ENCODE data around the gene DEPDC7.

Gene DEPDC7

GRCh38 chr11:33068611-33069340, 53.1 kb downstream of the DEPDC7 start:
- CTCF ChIA-PET: no interaction called here
- TF ChIP-seq FOXK2 (IDR thresholded peaks at IDR 0.05) (no peak), FOXA1 (IDR thresholded peaks at IDR 0.05) (no peak), HDGF (IDR thresholded peaks at IDR 0.05; ENCODE audit: borderline replicate concordance) (no peak), CTBP1 (IDR thresholded peaks at IDR 0.05; ENCODE audit: borderline replicate concordance) (no peak), LEF1 (IDR thresholded peaks at IDR 0.05; ENCODE audit: borderline replicate concordance) (no peak), ZNF384 (IDR thresholded peaks at IDR 0.05) (no peak), BHLHE40 (IDR thresholded peaks at IDR 0.05; ENCODE audit: borderline replicate concordance) (no peak), FOXM1 (IDR thresholded peaks at IDR 0.05; ENCODE audit: borderline replicate concordance) (no peak), SUZ12 (IDR thresholded peaks at IDR 0.05) (no peak), SP1 (IDR thresholded peaks at IDR 0.05) (no peak), TARDBP (IDR thresholded peaks at IDR 0.05) (no peak), ELF4 (IDR thresholded peaks at IDR 0.05) (no peak), NFRKB (IDR thresholded peaks at IDR 0.05) (no peak)
- POLR2A ChIA-PET: no interaction called here
- DNase-seq (ENCODE audit: extremely low spot score): no peak

GRCh38 chr11:33072465-33072864, 56.8 kb downstream of the DEPDC7 start:
- DNase-seq (ENCODE audit: extremely low spot score): no peak
- TF ChIP-seq HDGF (IDR thresholded peaks at IDR 0.05; ENCODE audit: borderline replicate concordance) (no peak), PKNOX1 (IDR thresholded peaks at IDR 0.05) (no peak)
- ChIA-PET POLR2A (no interaction called here), CTCF (interaction anchor here (0.5 to 1.1 kb wide), 2 partner anchors 11 to 104 kb away, joined by 3 to 4 read pairs; no protein-coding TSS in a partner anchor)

Data from HEK293T (cell line).